Measurements from ENCODE around the gene MED9. TPM values are rescaled to one million over a fixed set of nuclear protein-coding genes. Genes with fewer than 3 reads are reported as not detected.

The MED9 gene
- total and polyA plus RNA-seq, 2 donors (not counting 3 experiments of a cell fraction or from before 2014, with no cell fraction given), result 15.1 to 18.2 TPM

DNA sequence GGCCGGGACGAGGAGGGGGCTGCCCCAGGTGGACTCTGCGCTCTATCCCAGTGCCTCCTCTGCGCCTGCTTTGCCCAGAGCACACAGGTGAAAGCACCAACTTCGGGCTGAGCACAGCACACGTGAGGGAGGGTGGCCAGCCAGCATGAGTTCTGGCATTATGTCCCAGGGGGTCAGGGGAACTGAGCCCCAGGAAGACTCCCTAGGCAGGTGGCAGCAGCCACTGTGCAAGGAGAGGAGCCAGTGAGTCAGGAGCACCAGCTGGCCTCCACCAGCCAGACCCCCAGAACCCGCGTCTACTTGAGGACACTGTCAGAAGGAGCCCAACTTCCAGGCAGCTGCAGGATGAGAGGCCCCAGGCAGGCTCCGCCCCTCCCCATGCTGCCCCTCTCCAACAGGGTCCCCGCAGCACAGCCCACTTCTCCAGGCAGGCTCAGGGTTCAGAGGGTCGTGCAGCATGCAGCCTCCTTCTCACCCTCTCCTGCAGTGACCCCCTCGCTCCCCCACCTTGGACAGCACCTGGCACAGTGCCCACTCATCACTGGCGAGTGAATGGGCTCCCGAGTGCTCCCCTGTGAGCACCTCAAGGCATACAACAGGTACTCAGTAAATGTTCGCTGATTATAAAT lies 63.6 kb downstream of the MED9 start:
- Histone ChIP-seq H2AFZ (ENCODE audit: low read depth, low read length) (no peak overlapping the region), H4K20me1 (replicated peaks; ENCODE audit: control insufficient read depth, extremely low read depth, insufficient read depth, low read length) (no peaks in the 10 kb centered on the region), H3K36me3 (ENCODE audit: control insufficient read depth in 2 of 2, extremely low read depth in 1 of 2, insufficient read depth in 2 of 2, low read length in 2 of 2) (no peaks in the 10 kb centered on the region), H3K27ac (ENCODE audit: insufficient read depth, low read depth, low read length) (no peak overlapping the region), H3K9ac (replicated peaks; ENCODE audit: extremely low read depth, insufficient read depth, low read length) (no peak overlapping the region), H3K9me1 (replicated peaks; ENCODE audit: control insufficient read depth, extremely low read depth, insufficient read depth, low read length) (no peaks in the 10 kb centered on the region), H3K27me3 (ENCODE audit: control insufficient read depth in 2 of 2, insufficient read depth in 2 of 2, low read length in 2 of 2) (no peaks in the 10 kb centered on the region), H3K4me2 (ENCODE audit: insufficient read depth, low read length) (no peak overlapping the region), H3K4me1 (ENCODE audit: control insufficient read depth, extremely low read depth, insufficient read depth, low read length) (no peaks in the 10 kb centered on the region), H3K79me2 (ENCODE audit: control insufficient read depth, insufficient read depth, low read length) (no peaks in the 10 kb centered on the region), H3K9me3 (replicated peaks; ENCODE audit: control insufficient read depth, insufficient read depth, low read length) (no peaks in the 10 kb centered on the region), H3K4me3 (replicated peaks in 1 of 3; ENCODE audit: insufficient read depth in 1 of 3, low read depth in 1 of 3, low read length in 3 of 3) (no peak overlapping the region)
- dilution Hi-C loops (cut with MboI; ENCODE audit: extremely low pct_ligation_motif_present, low sequenced_read_pairs), result no loop called here
- CTCF ChIA-PET, result interaction anchor here (2.6 kb wide), 1 partner anchor 28 kb away, joined by 12 read pairs; no protein-coding TSS in a partner anchor
- FAIRE-seq (no peak), DNase-seq (ENCODE audit: low read depth, low spot score) (no peak)
- POLR2A ChIA-PET, result no interaction called here
- intact Hi-C loops (cut with micrococcal nuclease), result no loop called here
- TF ChIP-seq JUN (IDR thresholded peaks at IDR 0.05; ENCODE audit: borderline replicate concordance, insufficient read depth, insufficient read length, low read depth) (no peak), EZH2 (IDR thresholded peaks at IDR 0.05; ENCODE audit: borderline replicate concordance, low read depth, low read length, severe bottlenecking) (no peak), MYC (IDR thresholded peaks at IDR 0.05; ENCODE audit: low read depth, low read length) (no peak), POLR2AphosphoS5 (IDR thresholded peaks at IDR 0.05; ENCODE audit: insufficient read depth, low read depth, low read length) (no peak), CTCF (IDR thresholded peaks at IDR 0.05; ENCODE audit: extremely low read depth in 1 of 2, insufficient read depth in 1 of 2, low read depth in 1 of 2, low read length in 2 of 2) (no peak), FOS (IDR thresholded peaks at IDR 0.05; ENCODE audit: borderline replicate concordance, insufficient read depth, low read length) (no peak)
- BruUV-seq (replicated peaks), result no TSS peak

Data from endothelial cell of umbilical vein (primary cell).